AG10803 (cell line): Measurements from ENCODE around the gene XRCC3.

Experiments used
- DNase-seq: peaks from one replicate; pipeline ENCODE4 v3.0.0; 2010; ENCODE audit warnings: low read depth
- H3K4me3 ChIP-seq: 2 replicates; pipeline ENCODE4 v1.5.1; 2011; ENCODE audit warnings: mild to moderate bottlenecking, low read length, control low read depth
- TF ChIP-seq, protein P1 (sequence below): conservative IDR thresholded peaks from 2 replicates; pipeline ENCODE4 v1.5.1; 2011; ENCODE audit warnings: mild to moderate bottlenecking, low read length, control low read depth, inconsistent platforms

Gene XRCC3

DNA sequence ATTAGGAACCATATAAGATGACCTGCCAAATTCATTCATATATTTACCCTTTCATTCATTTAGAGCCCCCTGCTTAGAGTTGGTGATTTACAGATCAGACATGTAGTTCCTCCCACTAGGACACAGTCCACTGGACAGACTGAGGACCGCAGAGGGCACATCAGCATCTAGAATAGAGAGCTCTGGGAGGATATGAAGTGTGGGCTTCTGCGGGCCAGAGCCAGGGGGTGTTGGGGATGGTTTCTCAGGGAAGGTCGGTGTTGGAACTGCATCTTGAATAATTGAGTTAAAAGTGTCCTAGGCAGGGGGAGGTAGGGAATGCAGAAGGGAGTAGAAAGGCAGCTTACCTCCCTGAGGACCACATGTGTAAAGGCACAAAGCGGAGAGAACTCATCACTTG, 43.3 kb downstream of the XRCC3 start:
- TF ChIP-seq, protein P1, sequence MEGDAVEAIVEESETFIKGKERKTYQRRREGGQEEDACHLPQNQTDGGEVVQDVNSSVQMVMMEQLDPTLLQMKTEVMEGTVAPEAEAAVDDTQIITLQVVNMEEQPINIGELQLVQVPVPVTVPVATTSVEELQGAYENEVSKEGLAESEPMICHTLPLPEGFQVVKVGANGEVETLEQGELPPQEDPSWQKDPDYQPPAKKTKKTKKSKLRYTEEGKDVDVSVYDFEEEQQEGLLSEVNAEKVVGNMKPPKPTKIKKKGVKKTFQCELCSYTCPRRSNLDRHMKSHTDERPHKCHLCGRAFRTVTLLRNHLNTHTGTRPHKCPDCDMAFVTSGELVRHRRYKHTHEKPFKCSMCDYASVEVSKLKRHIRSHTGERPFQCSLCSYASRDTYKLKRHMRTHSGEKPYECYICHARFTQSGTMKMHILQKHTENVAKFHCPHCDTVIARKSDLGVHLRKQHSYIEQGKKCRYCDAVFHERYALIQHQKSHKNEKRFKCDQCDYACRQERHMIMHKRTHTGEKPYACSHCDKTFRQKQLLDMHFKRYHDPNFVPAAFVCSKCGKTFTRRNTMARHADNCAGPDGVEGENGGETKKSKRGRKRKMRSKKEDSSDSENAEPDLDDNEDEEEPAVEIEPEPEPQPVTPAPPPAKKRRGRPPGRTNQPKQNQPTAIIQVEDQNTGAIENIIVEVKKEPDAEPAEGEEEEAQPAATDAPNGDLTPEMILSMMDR: no peak
- no peak for DNase-seq
- no peak overlapping the region for H3K4me3 ChIP-seq

DNA sequence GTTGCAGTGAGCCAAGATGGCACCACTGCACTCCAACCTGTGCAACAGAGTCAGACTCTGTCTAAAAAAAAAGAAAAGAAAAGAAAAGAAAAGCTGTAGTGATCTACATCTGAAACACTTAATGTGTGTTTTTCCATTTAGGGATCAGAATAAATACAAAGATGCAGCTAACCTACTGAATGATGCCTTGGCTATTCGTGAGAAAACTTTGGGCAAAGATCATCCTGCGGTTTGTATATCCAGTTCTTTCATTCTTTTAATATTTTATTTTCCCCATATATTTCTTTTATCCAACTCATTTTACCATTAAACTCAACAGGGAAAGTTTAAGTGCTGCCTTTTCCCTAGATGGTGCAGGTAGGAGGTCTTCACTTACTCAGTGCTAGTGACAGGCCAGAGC, 45.9 kb downstream of the XRCC3 start:
- no peak for DNase-seq
- H3K4me3 ChIP-seq: no peak overlapping the region
- TF ChIP-seq, protein P1: no peak

GRCh38 chr14:103668117-103668516, 47.1 kb downstream of the XRCC3 start:
- no peak for DNase-seq
- H3K4me3 ChIP-seq: no peak overlapping the region
- TF ChIP-seq, protein P1: no peak

DNA sequence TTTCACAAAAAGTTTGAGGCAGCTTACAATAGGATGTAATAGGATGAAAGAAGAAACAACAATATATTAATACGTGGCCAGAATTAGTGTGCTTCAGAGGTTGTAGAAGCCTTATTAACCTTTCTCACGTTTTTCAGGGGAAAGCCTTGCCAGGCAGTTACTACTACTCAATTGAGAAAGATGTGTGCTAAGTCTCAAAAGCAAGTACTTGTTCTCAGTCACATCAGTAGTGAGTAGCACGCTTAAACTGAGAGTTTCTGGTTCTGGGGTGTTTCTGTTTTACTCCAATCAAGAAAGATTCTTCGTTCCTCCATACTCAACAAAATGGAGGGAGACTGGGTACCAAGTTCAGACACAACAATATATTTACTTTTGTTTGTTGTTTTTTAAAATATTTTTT, 47.6 kb downstream of the XRCC3 start:
- no peak for DNase-seq
- TF ChIP-seq, protein P1: no peak
- no peak overlapping the region for H3K4me3 ChIP-seq

DNA sequence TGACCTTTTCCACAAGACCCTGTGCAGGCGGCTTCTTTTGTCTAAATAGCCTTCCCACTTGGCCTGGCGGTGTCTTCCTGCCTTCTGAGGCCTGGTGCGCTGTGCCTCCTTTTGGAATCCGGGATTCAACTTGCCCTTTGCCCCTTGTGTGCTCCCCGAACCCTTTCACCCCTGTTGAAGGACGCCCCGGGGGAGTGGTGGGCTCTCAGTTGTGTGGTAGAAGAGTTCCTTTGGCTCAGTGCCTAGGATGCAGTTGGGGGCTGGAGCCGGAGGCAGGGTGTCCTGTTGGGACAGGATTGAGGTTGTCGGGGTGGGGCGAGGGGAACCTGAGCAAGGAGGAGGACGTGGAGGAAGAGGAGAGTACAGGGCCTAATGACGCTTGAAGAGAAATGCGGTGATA, 51.7 kb downstream of the XRCC3 start:
- TF ChIP-seq, protein P1: no peak
- no peak for DNase-seq
- H3K4me3 ChIP-seq: no peak overlapping the region

GRCh38 chr14:103662591-103662990, 52.7 kb downstream of the XRCC3 start:
- DNase-seq: no peak
- H3K4me3 ChIP-seq: no peak overlapping the region
- TF ChIP-seq, protein P1: no peak

DNA sequence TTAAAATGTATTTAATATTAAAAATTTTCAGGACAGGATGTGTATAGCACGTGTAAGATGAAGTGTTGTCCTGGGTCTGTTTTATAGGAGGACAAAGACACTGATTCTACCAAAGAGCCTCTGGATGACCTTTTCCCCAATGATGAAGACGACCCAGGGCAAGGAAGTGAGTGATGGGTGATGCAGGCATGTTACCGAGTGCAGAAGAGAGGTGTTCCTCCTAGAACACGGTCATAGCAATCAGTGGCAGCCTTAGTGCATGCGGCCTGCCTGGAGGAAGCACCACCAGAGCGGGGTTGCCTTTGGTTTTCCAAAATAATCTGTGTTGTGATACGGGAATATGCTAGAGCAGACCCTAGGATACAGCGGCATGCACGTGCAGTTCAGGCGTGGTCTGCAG, 53.2 kb downstream of the XRCC3 start:
- H3K4me3 ChIP-seq: no peak overlapping the region
- TF ChIP-seq, protein P1: no peak
- DNase-seq: no peak
